Neuronal stem cell (in vitro differentiated cells): Measurements from ENCODE around the gene NFE2L3.

Experiments used
- DNase-seq: peaks from one replicate; pipeline ENCODE4 v3.0.0-alpha.2; 2013; ENCODE audit warnings: low spot score
- H2AFZ ChIP-seq: one replicate; pipeline ENCODE4 v1.6.1; 2013; ENCODE audit warnings: mild to moderate bottlenecking, low read length, inconsistent platforms
- H2AK5ac ChIP-seq: 2 replicates; pipeline ENCODE4 v1.6.1; 2013; ENCODE audit warnings: low read depth, mild to moderate bottlenecking, inconsistent platforms, low read length, moderate library complexity, mixed read lengths
- H2BK120ac ChIP-seq: 2 replicates; pipeline ENCODE4 v1.6.1; 2013; ENCODE audit warnings: low read depth, mild to moderate bottlenecking, inconsistent platforms, low read length, moderate library complexity, mixed read lengths
- H2BK12ac ChIP-seq: one replicate; pipeline ENCODE4 v1.6.1; 2013; ENCODE audit warnings: low read length, inconsistent platforms
- H2BK15ac ChIP-seq: 2 replicates; pipeline ENCODE4 v1.6.1; 2013; ENCODE audit warnings: mild to moderate bottlenecking, low read length, inconsistent platforms, mixed read lengths
- H2BK5ac ChIP-seq: one replicate; pipeline ENCODE4 v1.6.1; 2013; ENCODE audit warnings: inconsistent platforms, mild to moderate bottlenecking, low read length, moderate library complexity
- H3K14ac ChIP-seq: one replicate; pipeline ENCODE4 v1.6.1; 2013; ENCODE audit warnings: low read length, inconsistent platforms
- H3K18ac ChIP-seq: 2 replicates; pipeline ENCODE4 v1.6.1; 2013; ENCODE audit warnings: low read length, inconsistent platforms
- H3K23ac ChIP-seq: 2 replicates; pipeline ENCODE4 v1.6.1; 2013; ENCODE audit warnings: low read depth, mild to moderate bottlenecking, mixed read lengths, low read length, inconsistent platforms; ENCODE audit not compliant: poor library complexity
- H3K27ac ChIP-seq: replicated peaks from 3 replicates; pipeline ENCODE4 v1.5.1; 2013; ENCODE audit warnings: low read length, inconsistent platforms
- H3K27me3 ChIP-seq, 3 experiments: 2 replicates each; pipeline ENCODE4 v1.6.1; 2013; ENCODE audit warnings: low read length in 3 of 3, mild to moderate bottlenecking in 2 of 3, inconsistent platforms in 1 of 3, low read depth in 1 of 3, mixed read lengths in 1 of 3, moderate library complexity in 1 of 3; ENCODE audit not compliant: control insufficient read depth in 3 of 3, insufficient read depth in 3 of 3
- H3K36me3 ChIP-seq, 2 donors: replicated peaks in 1 of 2; 2 replicates each; pipeline ENCODE4 v1.6.1; 2013; ENCODE audit warnings: low read length in 2 of 2; ENCODE audit not compliant: control insufficient read depth in 2 of 2, insufficient read depth in 2 of 2
- H3K4ac ChIP-seq: 2 replicates; pipeline ENCODE4 v1.6.1; 2013; ENCODE audit warnings: inconsistent platforms, mild to moderate bottlenecking, low read length, moderate library complexity
- H3K4me1 ChIP-seq, 2 donors: 1 replicate in 1 of 2; 2 replicates in 1 of 2; pipeline ENCODE4 v1.6.1; 2013; ENCODE audit warnings: low read length in 2 of 2, low read depth in 1 of 2; ENCODE audit not compliant: control insufficient read depth in 2 of 2, insufficient read depth in 1 of 2
- H3K4me2 ChIP-seq: one replicate; pipeline ENCODE4 v1.6.1; 2013; ENCODE audit warnings: mild to moderate bottlenecking, low read length, inconsistent platforms; ENCODE audit not compliant: insufficient read depth, poor library complexity, severe bottlenecking
- H3K4me3 ChIP-seq, 2 donors: 2 replicates each; pipeline ENCODE4 v1.5.1; 2013; ENCODE audit warnings: low read length in 2 of 2, mild to moderate bottlenecking in 2 of 2, inconsistent platforms in 1 of 2, moderate library complexity in 1 of 2
- H3K79me1 ChIP-seq: one replicate; pipeline ENCODE4 v1.6.1; 2013; ENCODE audit warnings: low read depth, mild to moderate bottlenecking, inconsistent platforms, low read length, moderate library complexity
- H3K9ac ChIP-seq: one replicate; pipeline ENCODE4 v1.6.1; 2013; ENCODE audit warnings: mild to moderate bottlenecking, low read depth, low read length, inconsistent platforms; ENCODE audit not compliant: poor library complexity
- H3K9me3 ChIP-seq, 2 donors: replicated peaks in 1 of 2; 2 replicates each; pipeline versions ENCODE3 to v1.6.1; 2013; ENCODE audit warnings: low read length in 2 of 2, mild to moderate bottlenecking in 2 of 2, inconsistent platforms in 1 of 2, low read depth in 1 of 2, mixed read lengths in 1 of 2, moderate library complexity in 1 of 2; ENCODE audit not compliant: control insufficient read depth in 2 of 2, insufficient read depth in 1 of 2
- H4K8ac ChIP-seq: one replicate; pipeline ENCODE4 v1.6.1; 2013; ENCODE audit warnings: low read depth, mild to moderate bottlenecking, inconsistent platforms, low read length, moderate library complexity
- H4K91ac ChIP-seq: one replicate; pipeline ENCODE4 v1.6.1; 2013; ENCODE audit warnings: low read length, low read depth, mild to moderate bottlenecking, inconsistent platforms; ENCODE audit not compliant: poor library complexity
- WGBS, 2 donors: extraction: QIAGEN DNeasy Blood & Tissue Kit; methylation state at CpG; one replicate each; pipeline ENCODE4 v1.1.7; 2013; ENCODE audit warnings: missing lambda C conversion rate in 2 of 2, mixed read lengths in 1 of 2; ENCODE audit not compliant: insufficient read length in 2 of 2, insufficient replicate concordance in 1 of 2; ENCODE audit errors: extremely low coverage in 2 of 2; 5-methylcytosine and 5-hydroxymethylcytosine counted together

NFE2L3 gene

DNA sequence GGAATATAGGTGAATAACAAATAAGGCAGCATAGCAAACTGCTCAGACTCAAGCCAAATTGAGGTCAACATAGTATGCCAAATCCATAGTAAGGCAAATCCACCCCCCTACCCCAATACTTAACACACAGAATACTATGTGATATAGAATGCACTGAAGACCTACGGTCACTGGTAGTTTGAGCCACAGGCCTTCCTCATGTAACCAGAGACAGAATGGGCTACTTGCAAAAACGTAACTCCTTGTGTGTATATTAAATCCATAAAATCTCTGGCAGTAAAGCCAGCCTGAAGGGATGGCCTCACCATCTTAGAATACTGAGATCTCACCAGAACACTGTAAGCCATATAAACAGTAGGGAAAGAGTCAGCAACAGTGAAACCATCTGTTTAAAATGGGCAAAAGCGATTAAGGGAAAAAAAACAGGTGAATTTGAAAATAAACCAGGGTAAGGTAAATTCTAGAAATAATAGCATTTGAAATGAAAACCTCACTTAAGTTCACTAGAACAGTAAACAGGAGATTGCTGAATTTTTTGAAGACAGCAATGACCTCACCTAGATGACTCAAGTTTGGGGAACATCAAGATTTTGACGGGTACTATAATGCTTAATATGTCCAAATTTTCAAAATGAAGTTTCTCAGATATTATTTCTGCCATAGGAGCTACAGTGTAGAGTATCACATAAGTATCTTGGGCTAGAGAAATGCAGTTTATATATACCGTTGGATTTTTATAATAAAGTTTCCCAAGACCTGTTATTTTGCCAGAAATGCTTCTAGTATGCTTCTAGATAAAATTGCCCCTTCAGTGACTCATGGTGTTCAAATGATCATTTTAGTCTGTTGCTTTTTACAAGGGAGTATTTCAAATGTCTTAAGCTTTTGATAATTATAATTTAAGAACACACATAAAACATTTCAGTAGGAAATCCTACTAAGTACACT is 34.6 kb downstream of the NFE2L3 start:
- H3K9me3 ChIP-seq, result no peaks in the 10 kb centered on the region
- no peak overlapping the region for H2BK5ac ChIP-seq
- H2AFZ ChIP-seq, result no peak overlapping the region
- no peak overlapping the region for H3K14ac ChIP-seq
- H3K36me3 ChIP-seq, result peaks cover 9 to 50% of the 10 kb centered on the region in 2 donors
- no peak overlapping the region for H2AK5ac ChIP-seq
- H3K9ac ChIP-seq, result no peak overlapping the region
- no peaks in the 10 kb centered on the region for H3K4me1 ChIP-seq
- H3K4me3 ChIP-seq, result no peak overlapping the region
- WGBS, 2 donors, result no CpG with 5 or more reads among the region's 5 CpGs
- no peak overlapping the region for H3K23ac ChIP-seq
- no peaks in the 10 kb centered on the region for H3K79me1 ChIP-seq
- H3K27me3 ChIP-seq, result no peaks in the 10 kb centered on the region
- no peak overlapping the region for H4K8ac ChIP-seq
- H2BK120ac ChIP-seq, result no peak overlapping the region
- no peak overlapping the region for H3K27ac ChIP-seq
- H3K4ac ChIP-seq, result no peak overlapping the region
- no peak overlapping the region for H2BK15ac ChIP-seq
- H4K91ac ChIP-seq, result no peak overlapping the region
- H2BK12ac ChIP-seq, result no peak overlapping the region
- H3K4me2 ChIP-seq, result no peak overlapping the region
- DNase-seq, result no peak
- no peak overlapping the region for H3K18ac ChIP-seq

DNA sequence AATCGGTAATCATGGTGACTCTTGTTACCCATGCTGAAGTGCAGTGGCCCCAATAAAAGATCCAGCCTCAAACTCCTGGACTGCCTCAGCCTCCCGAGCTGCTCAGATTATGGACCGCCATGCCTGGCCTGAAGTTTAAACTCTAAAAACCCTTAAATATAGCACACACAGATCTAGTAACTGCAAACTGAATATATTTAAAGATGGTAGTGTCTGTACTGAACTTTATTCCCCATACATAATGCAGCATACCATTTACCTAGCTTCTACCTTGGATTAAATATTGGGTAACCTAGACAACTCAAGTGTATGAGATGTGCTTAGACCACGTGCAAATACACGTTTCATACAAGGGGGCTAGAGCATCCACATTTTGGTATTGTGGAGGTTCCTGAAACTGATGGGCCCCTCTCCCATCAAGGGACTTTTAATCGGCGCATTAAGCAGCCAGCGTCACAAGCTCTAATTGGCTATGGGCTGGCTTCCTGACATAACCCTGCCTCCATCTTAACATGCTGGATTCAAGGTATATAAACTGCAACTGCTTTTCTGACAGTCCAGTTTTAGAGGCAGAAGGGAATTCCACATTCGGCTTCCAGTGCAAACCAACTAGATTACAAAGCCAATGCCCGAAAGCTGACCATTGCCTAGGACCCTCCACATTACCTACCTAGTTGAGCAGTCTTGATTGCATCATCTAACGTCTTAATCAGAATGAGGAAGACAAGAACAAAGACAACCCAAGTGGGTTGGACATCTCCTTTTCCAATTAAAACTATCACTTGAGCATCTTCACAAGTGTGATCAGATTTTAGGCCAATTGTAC is 35.6 kb downstream of the NFE2L3 start:
- H3K36me3 ChIP-seq, result peaks cover 10 to 59% of the 10 kb centered on the region in 2 donors
- H2AFZ ChIP-seq, result no peak overlapping the region
- no peaks in the 10 kb centered on the region for H3K4me1 ChIP-seq
- no peak overlapping the region for H2BK5ac ChIP-seq
- no peaks in the 10 kb centered on the region for H3K27me3 ChIP-seq
- H3K79me1 ChIP-seq, result no peaks in the 10 kb centered on the region
- no peak overlapping the region for H3K14ac ChIP-seq
- H3K9ac ChIP-seq, result no peak overlapping the region
- no peak overlapping the region for H3K18ac ChIP-seq
- no peak overlapping the region for H2BK15ac ChIP-seq
- no peak overlapping the region for H2BK12ac ChIP-seq
- peak overlapping the region; percentile 8 for H3K23ac ChIP-seq
- DNase-seq, result no peak
- H3K27ac ChIP-seq, result peak overlapping the region; percentile 53
- no peak overlapping the region for H4K8ac ChIP-seq
- H3K4ac ChIP-seq, result no peak overlapping the region
- H3K4me3 ChIP-seq, result no peak overlapping the region
- no peak overlapping the region for H3K4me2 ChIP-seq
- H3K9me3 ChIP-seq, result no peaks in the 10 kb centered on the region
- WGBS, 2 donors, result no CpG with 5 or more reads among the region's 11 CpGs
- no peak overlapping the region for H2AK5ac ChIP-seq
- H2BK120ac ChIP-seq, result no peak overlapping the region
- no peak overlapping the region for H4K91ac ChIP-seq

DNA sequence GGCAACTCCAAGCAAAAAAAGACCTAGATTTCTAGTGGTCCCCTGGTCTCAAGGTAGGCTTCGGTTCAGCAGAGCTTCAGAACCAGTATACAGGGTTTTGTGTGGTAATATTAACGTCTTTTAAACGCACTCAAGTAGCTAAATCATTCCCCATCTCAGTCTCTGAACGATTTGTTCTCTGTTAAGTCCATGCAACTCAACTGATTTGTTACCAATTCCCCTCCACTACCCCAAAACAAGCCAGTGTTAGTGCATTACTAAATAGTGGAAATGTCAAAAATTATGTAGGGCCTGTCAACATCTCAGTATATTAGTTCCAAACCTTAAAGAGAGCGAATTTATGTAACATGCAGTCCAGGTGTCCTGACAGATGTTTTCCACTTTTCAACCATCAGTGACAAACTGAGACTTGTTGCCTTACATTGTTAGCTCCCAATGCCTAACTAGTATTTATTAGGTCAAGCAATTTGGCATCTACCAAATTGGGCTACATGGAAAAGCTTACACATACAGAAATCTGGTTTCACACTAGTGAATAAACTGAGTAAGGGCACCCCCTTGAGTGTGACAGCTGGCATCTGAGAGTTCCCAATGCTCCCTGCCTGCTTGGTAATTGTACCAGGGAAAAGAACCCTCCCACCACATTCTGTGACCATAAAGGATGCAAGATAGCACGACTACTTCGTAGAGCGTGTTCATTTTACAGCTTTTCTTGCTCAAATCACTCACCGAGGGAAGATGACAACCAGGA is 36.4 kb downstream of the NFE2L3 start:
- Histone ChIP-seq H3K27ac (peak overlapping the region; percentile 39), H3K79me1 (no peaks in the 10 kb centered on the region), H3K4me3 (no peak overlapping the region), H4K8ac (no peak overlapping the region), H3K4me2 (no peak overlapping the region), H2BK12ac (no peak overlapping the region), H3K14ac (no peak overlapping the region), H4K91ac (no peak overlapping the region), H3K4ac (no peak overlapping the region), H3K9me3 (no peaks in the 10 kb centered on the region), H3K18ac (no peak overlapping the region), H3K4me1 (no peaks in the 10 kb centered on the region), H2BK120ac (no peak overlapping the region), H2BK5ac (no peak overlapping the region), H3K27me3 (no peaks in the 10 kb centered on the region), H3K9ac (no peak overlapping the region), H3K23ac (no peak overlapping the region), H2AFZ (no peak overlapping the region), H2AK5ac (no peak overlapping the region), H3K36me3 (peaks cover 14 to 67% of the 10 kb centered on the region in 2 donors), H2BK15ac (no peak overlapping the region)
- whole genome bisulfite sequencing, 2 donors, result no CpG with 5 or more reads among the region's 9 CpGs
- no peak for DNase-seq
